ENCODE data around the gene UBE2E2.

- no peak for TF ChIP-seq EP300 (IDR thresholded peaks at IDR 0.05)
- no peak for TF ChIP-seq POLR2A (IDR thresholded peaks at IDR 0.05)
Measured at GRCh38 chr3:23232854-23233253, 29.7 kb downstream of the UBE2E2 start.

All from ovary (tissue), 1 donor.